Left lung (tissue), 10 donors: ENCODE data around the gene SAMD4B. TPM values are rescaled to one million over a fixed set of nuclear protein-coding genes. Genes with fewer than 3 reads are reported as not detected.

Experiments used
- ATAC-seq: fragments of 200-7000 bp; cut with Tn5 transposase; one replicate; pipeline ENCODE4 v1.9.1; 2020; ENCODE audit warnings: moderate library complexity
- DNase-seq, 4 donors: peaks; one replicate each; pipeline ENCODE4 v3.0.0-alpha.2; 2013 to 2020
- H3K27ac ChIP-seq, 2 donors: fragments of 200-600 bp; sonication (generic) in 1 of 2; one replicate each; pipeline versions ENCODE4 v1.5.0 to v1.8.0; 2020 to 2021
- H3K27me3 ChIP-seq, 2 donors: fragments of 200-600 bp; sonication (generic) in 1 of 2; one replicate each; pipeline versions ENCODE4 v1.5.0 to v1.8.0; 2020 to 2021
- H3K36me3 ChIP-seq, 2 donors: fragments of 200-600 bp; sonication (generic) in 1 of 2; one replicate each; pipeline versions ENCODE4 v1.5.0 to v1.8.0; 2020 to 2021
- H3K4me1 ChIP-seq, 2 donors: fragments of 200-600 bp; one replicate each; pipeline ENCODE4 v1.8.0; 2021
- H3K4me3 ChIP-seq, 2 donors: fragments of 200-600 bp; sonication (generic) in 1 of 2; one replicate each; pipeline versions ENCODE4 v1.5.0 to v1.8.0; 2020 to 2021; ENCODE audit warnings: mild to moderate bottlenecking in 1 of 2
- H3K9me3 ChIP-seq, 2 donors: fragments of 200-600 bp; sonication (generic) in 1 of 2; one replicate each; pipeline versions ENCODE4 v1.5.0 to v1.8.0; 2020 to 2021
- CTCF ChIP-seq, 2 donors: fragments of 200-600 bp; sonication (generic) in 1 of 2; IDR thresholded peaks; one replicate each; pipeline versions ENCODE4 v1.5.0 to v1.8.0; 2021; ENCODE audit warnings: antibody characterized with exemption in 2 of 2
- intact Hi-C, 2 donors: fragments of 100-400 bp; cut with DNase I; formaldehyde crosslinking; loops; one replicate each; pipeline versions ENCODE4 v1.11.2 to v1.14.2; 2022
- microRNA-seq, 2 donors: library from miRNA; unstranded; fragments of <30 nt; microRNA quantifications; one replicate each; pipeline ENCODE4, GENCODE V29; 2019
- polyA plus RNA-seq, 6 donors: library from polyadenylated mRNA; unstranded; fragments of 120-200 nt; gene quantifications; one replicate each; pipeline ENCODE4 v1.2.1, GENCODE V29; 2013; ENCODE audit not compliant: insufficient read length in 6 of 6
- total RNA-seq, 2 donors: library from RNA; stranded (reverse); fragmentation: NEBNext Ultra II Directional; extraction: Animal tissue kit (Norgen Biotek cat#: 25700); gene quantifications; one replicate each; pipeline ENCODE4 v1.2.1, GENCODE V29; 2021
- donor health status: DM: no; HTN: yes; CAD: no.
- donor health status: DM: no; HTN: no; CAD: no.

The SAMD4B gene
- total and polyA plus RNA-seq, 8 donors, result 74.1 to 127 (median 107) TPM

DNA sequence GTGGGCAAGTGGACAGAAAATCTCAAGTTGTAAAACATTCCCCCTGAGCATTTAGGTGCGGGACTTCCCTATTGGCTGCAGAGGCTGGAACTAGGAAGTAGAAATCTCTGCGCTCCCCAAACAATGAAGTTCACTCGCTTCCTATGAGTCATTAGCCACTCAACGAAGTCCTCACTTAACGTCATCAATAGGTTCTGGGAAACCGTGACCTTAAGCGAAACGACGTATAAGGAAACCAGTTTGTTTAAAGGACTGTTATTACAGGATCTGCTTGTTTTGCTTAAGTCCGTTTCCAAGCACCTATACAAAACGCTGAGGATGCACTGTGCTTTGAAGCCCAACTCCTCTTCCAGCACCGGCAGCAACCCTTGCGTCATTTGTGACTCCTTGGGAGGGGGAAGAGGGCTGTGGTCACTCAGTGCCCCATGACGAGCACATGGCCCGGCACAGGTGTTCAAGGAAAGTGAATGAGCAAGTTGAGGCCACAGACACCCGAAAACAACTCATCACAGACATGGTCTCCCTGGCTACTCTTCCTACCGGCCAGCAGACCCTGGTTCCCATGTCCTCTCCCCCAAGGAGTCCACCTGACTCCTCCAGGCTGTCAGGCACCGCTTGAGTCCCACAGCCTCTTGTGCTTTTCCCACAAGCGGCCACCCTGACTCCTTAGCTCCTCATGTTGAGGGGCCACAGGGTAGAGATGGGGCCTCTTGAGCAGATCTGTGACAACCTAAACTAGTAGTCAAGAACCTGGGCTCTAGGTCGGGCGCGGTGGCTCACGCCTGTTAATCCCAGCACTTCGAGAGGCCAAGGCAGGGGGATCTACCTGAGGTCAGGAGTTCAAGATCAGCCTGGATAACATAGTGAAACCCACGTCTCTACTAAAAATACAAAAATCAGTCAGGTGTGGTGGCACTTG is 88.7 kb downstream of the SAMD4B start:
- Histone ChIP-seq H3K9me3 (no peaks in the 10 kb centered on the region), H3K27me3 (no peaks in the 10 kb centered on the region), H3K4me3 (peak overlapping the region in 1 of 2 donors; percentile 4), H3K4me1 (peaks cover 25 to 70% of the 10 kb centered on the region in 2 donors), H3K27ac (peak overlapping the region; percentile 90 to 92), H3K36me3 (peaks cover 0 to 34% of the 10 kb centered on the region in 2 donors)
- intact Hi-C loops, result no loop called here
- TF ChIP-seq CTCF (IDR thresholded peaks at IDR 0.05), result no peak
- DNase-seq, result peak in 1 of 4 donors; percentile 80
- peak; percentile 69 for ATAC-seq

DNA sequence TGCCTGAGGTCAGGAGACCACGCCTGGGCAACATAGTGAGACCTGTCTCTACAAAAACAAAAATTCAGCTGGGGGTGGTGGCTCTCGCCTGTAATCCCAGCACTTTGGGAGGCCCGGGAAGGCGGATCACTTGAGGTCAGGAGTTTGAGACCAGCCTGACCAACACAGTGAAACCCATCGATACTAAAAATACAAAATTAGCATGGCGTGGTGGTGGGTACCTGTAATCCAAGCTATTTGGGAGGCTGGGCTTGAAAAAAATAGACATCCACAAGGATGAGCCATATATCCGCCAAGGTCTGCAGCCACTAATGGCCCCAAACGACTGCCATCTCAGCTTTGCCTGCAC is 90.4 kb downstream of the SAMD4B start:
- intact Hi-C loops, result no loop called here
- no peak for ATAC-seq
- Histone ChIP-seq H3K4me1 (peaks cover 28 to 80% of the 10 kb centered on the region in 2 donors), H3K27me3 (no peaks in the 10 kb centered on the region), H3K36me3 (peaks cover 0 to 34% of the 10 kb centered on the region in 2 donors), H3K27ac (peak overlapping the region in 1 of 2 donors; percentile 90), H3K9me3 (no peaks in the 10 kb centered on the region), H3K4me3 (no peak overlapping the region)
- no peak for TF ChIP-seq CTCF (IDR thresholded peaks at IDR 0.05)
- DNase-seq, result no peak

DNA sequence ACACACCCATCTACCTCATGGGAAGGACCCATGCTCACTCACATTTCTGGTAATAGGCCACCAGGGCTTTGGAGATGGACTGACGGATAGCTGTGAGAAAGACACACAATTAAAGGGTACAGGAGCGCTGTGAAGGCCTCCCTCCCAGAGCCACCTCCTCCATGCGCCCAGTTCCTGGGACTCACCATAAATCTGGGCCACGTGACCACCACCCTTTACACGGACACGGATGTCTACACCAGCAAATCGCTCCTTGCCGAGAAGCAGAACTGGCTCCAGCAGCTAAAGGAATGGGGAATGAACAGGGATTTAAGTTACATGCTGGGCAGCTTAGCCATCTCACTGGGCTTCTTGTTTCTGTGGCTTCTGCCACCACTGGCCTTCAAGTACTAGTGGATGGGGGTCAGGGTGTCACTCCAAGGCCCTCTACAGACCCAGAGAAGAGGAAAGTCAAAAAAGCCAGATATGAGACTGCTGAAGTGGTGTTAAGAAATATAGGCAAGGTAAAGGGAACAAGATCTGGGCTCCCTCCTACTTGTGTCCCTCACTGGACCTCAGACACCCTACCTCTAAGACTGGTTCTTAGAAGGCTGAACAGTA is 91.4 kb downstream of the SAMD4B start:
- no peak for DNase-seq
- Histone ChIP-seq H3K27me3 (no peaks in the 10 kb centered on the region), H3K4me3 (peak overlapping the region in 1 of 2 donors; percentile 94), H3K9me3 (no peaks in the 10 kb centered on the region), H3K27ac (no peak overlapping the region), H3K36me3 (peaks cover 0 to 34% of the 10 kb centered on the region in 2 donors), H3K4me1 (peaks cover 27 to 74% of the 10 kb centered on the region in 2 donors)
- no peak for ATAC-seq
- TF ChIP-seq CTCF (IDR thresholded peaks at IDR 0.05), result no peak
- intact Hi-C loops, result no loop called here

- Histone ChIP-seq H3K4me3 (peak overlapping the region; percentile 90 to 94), H3K4me1 (peaks cover 21 to 66% of the 10 kb centered on the region in 2 donors), H3K27ac (peak overlapping the region in 1 of 2 donors; percentile 90), H3K9me3 (no peaks in the 10 kb centered on the region), H3K27me3 (no peaks in the 10 kb centered on the region), H3K36me3 (peaks cover 0 to 34% of the 10 kb centered on the region in 2 donors)
- TF ChIP-seq CTCF (IDR thresholded peaks at IDR 0.05), result no peak
- DNase-seq, result no peak
- no peak for ATAC-seq
- intact Hi-C loops, result no loop called here
Measured at GRCh38 chr19:39434123-39435076, 92.2 kb downstream of the SAMD4B start.

Small RNA genes within 50 kb of the gene (microRNA-seq; reads per million reads assigned to microRNA genes)
- gene MIR4530, result 0 reads per million in 2 donors

Other genes with a start within 250 kb of the SAMD4B start
- gene PAK4, start 216.6 kb upstream of the SAMD4B start, total RNA-seq, result 10 to 100 TPM; 43.9 to 46.0 TPM
- 10 to 100 TPM; 40.9 to 62.3 (median 54.3) TPM for gene PAK4, start 216.6 kb upstream of the SAMD4B start, polyA plus RNA-seq
- not detected for gene NCCRP1, start 145.5 kb upstream of the SAMD4B start, total RNA-seq
- under 1 TPM; 0.17 to 0.30 (median 0.22) TPM for gene NCCRP1, start 145.5 kb upstream of the SAMD4B start, polyA plus RNA-seq
- gene SYCN, start 138.2 kb upstream of the SAMD4B start, total RNA-seq, result not detected
- not detected for gene SYCN, start 138.2 kb upstream of the SAMD4B start, polyA plus RNA-seq
- not detected for gene IFNL3, start 97.4 kb upstream of the SAMD4B start, total RNA-seq
- gene IFNL3, start 97.4 kb upstream of the SAMD4B start, polyA plus RNA-seq, result not detected
- not detected for gene IFNL4, start 93.6 kb upstream of the SAMD4B start, total RNA-seq
- not detected for gene IFNL4, start 93.6 kb upstream of the SAMD4B start, polyA plus RNA-seq
- not detected for gene IFNL2, start 74.0 kb upstream of the SAMD4B start, total RNA-seq
- not detected for gene IFNL2, start 74.0 kb upstream of the SAMD4B start, polyA plus RNA-seq
- not detected for gene IFNL1, start 46.0 kb upstream of the SAMD4B start, total RNA-seq
- gene IFNL1, start 46.0 kb upstream of the SAMD4B start, polyA plus RNA-seq, result not detected
- 1 to 10 TPM; 1.0 to 2.3 TPM for gene LRFN1, start 21.6 kb upstream of the SAMD4B start, total RNA-seq
- gene LRFN1, start 21.6 kb upstream of the SAMD4B start, polyA plus RNA-seq, result 1 to 10 TPM; 1.2 to 2.9 (median 1.9) TPM
- gene GMFG, start 6.4 kb upstream of the SAMD4B start, total RNA-seq, result 100 to 1,000 TPM in 1 of 2 donors, 10 to 100 TPM in 1; 53.8 to 136 TPM
- gene GMFG, start 6.4 kb upstream of the SAMD4B start, polyA plus RNA-seq, result 10 to 100 TPM; 46.1 to 59.4 (median 51.6) TPM
- gene PAF1, start 48.7 kb downstream of the SAMD4B start, total RNA-seq, result 10 to 100 TPM; 31.0 to 36.1 TPM
- 10 to 100 TPM; 57.5 to 70.4 (median 67.0) TPM for gene PAF1, start 48.7 kb downstream of the SAMD4B start, polyA plus RNA-seq
- 10 to 100 TPM; 29.7 to 32.7 TPM for gene MED29, start 49.0 kb downstream of the SAMD4B start, total RNA-seq
- gene MED29, start 49.0 kb downstream of the SAMD4B start, polyA plus RNA-seq, result 10 to 100 TPM; 28.7 to 43.4 (median 34.3) TPM
- 100 to 1,000 TPM; 165 to 172 TPM for gene ZFP36, start 64.4 kb downstream of the SAMD4B start, total RNA-seq
- gene ZFP36, start 64.4 kb downstream of the SAMD4B start, polyA plus RNA-seq, result 100 to 1,000 TPM in 2 of 6 donors, 10 to 100 TPM in 4; 25.4 to 295 (median 91.4) TPM
- gene PLEKHG2, start 70.2 kb downstream of the SAMD4B start, total RNA-seq, result 10 to 100 TPM; 39.5 to 50.8 TPM
- 100 to 1,000 TPM in 3 of 6 donors, 10 to 100 TPM in 3; 80.0 to 118 (median 96.4) TPM for gene PLEKHG2, start 70.2 kb downstream of the SAMD4B start, polyA plus RNA-seq
- 1,000 to 10,000 TPM; 1,507 to 1,549 TPM for gene RPS16, start 93.5 kb downstream of the SAMD4B start, total RNA-seq
- 1,000 to 10,000 TPM; 1,386 to 1,755 (median 1,492) TPM for gene RPS16, start 93.5 kb downstream of the SAMD4B start, polyA plus RNA-seq
- 100 to 1,000 TPM in 1 of 2 donors, 10 to 100 TPM in 1; 93.6 to 102 TPM for gene SUPT5H, start 103.2 kb downstream of the SAMD4B start, total RNA-seq
- gene SUPT5H, start 103.2 kb downstream of the SAMD4B start, polyA plus RNA-seq, result 100 to 1,000 TPM; 118 to 152 (median 140) TPM
- 10 to 100 TPM; 46.0 to 60.3 TPM for gene TIMM50, start 138.4 kb downstream of the SAMD4B start, total RNA-seq
- gene TIMM50, start 138.4 kb downstream of the SAMD4B start, polyA plus RNA-seq, result 10 to 100 TPM; 59.0 to 76.0 (median 71.7) TPM
- gene DLL3, start 156.5 kb downstream of the SAMD4B start, total RNA-seq, result under 1 TPM in 1 of 2 donors, not detected in 1; 0.12 TPM
- gene DLL3, start 156.5 kb downstream of the SAMD4B start, polyA plus RNA-seq, result under 1 TPM; 0.13 to 0.80 (median 0.32) TPM
- gene SELENOV, start 172.7 kb downstream of the SAMD4B start, total RNA-seq, result not detected
- under 1 TPM; 0.18 to 0.64 (median 0.34) TPM for gene SELENOV, start 172.7 kb downstream of the SAMD4B start, polyA plus RNA-seq
- 1 to 10 TPM; 2.0 to 3.0 TPM for gene EID2B, start 190.4 kb downstream of the SAMD4B start, total RNA-seq
- gene EID2B, start 190.4 kb downstream of the SAMD4B start, polyA plus RNA-seq, result 1 to 10 TPM; 3.8 to 5.6 (median 4.8) TPM
- gene EID2, start 197.7 kb downstream of the SAMD4B start, total RNA-seq, result 10 to 100 TPM; 16.6 to 16.8 TPM
- 10 to 100 TPM; 12.7 to 18.3 (median 15.0) TPM for gene EID2, start 197.7 kb downstream of the SAMD4B start, polyA plus RNA-seq